Measurements from ENCODE around the gene RSF1. TPM values are rescaled to one million over a fixed set of nuclear protein-coding genes. Genes with fewer than 3 reads are reported as not detected.
"Not testable (repeated sequence)": the region's sequence is repeated elsewhere in the genome, so short reads cannot be mapped to it uniquely, and the experiment has no call there.

RSF1 gene
- total RNA-seq (100 to 1,000 TPM; 105 to 106 TPM), polyA plus RNA-seq (10 to 100 TPM; 13.0 to 51.5 TPM)

DNA sequence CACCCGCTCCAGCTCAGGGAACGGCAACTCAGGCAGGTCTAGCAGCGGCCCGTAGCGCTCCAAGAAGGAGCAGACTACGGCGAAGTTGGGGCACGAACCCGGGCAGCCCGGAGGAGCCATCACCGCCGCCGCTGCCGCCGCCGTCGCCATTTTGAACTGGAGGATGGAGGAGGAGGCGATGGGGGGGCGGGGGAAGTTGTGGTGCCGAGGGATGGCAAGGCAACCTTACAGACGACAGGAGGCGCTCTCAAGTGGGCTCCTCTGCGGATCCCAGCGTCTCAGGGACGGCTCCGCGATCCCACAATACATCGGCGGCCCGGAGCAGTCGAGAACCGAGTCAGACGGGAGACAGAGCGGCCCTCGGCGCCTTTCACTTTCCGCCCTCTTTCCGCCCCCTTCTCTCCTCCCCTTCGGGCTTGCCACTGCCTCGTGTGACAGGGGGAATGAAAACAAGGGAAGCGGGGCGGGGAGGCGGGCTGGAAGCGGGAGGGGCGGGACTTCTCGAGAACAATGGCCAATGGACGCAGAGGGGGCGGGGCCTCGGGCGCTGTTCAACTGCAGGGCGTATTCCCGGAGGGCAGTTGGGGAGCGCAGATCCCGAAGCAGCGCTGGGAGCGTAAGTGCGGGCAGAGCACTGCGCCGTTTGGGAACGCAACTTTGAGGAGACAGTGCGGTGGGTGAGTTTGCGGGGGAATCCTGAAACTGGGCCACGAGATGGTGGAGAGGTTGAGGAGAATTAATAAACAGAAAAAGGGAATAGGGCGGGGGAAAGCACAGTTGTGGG, at the start of gene RSF1, which contains the start of gene AAMDC:
Gene RSF1 (minus strand): TSS at position 158 of the 784 bp plus-strand sequence. CDS start 8 bp downstream, at position 150.
Gene AAMDC (plus strand): TSS at position 580 of the 784 bp plus-strand sequence. CDS start 21,353 bp downstream, outside the sequence.
- H3K9me3 Mint-ChIP-seq = no peaks in the 10 kb centered on the region
- no peaks in the 10 kb centered on the region for H3K27me3 Mint-ChIP-seq
- DNase-seq = peak; percentile 95 to 99 (median 98)
- H3K4me1 Mint-ChIP-seq = peaks cover 30 to 52% (median 39%) of the 10 kb centered on the region in 4 donors
- peak within 1 kb of the TSS; percentile 92 to 98 (median 96) for H3K27ac Mint-ChIP-seq
- CTCF ChIA-PET (ENCODE audit: partially characterized antibody) = interaction anchor here (1.1 to 1.9 kb wide), 3 partner anchors 14 to 174 kb away, joined by 3 to 7 read pairs (median 6); partner anchors contain the start of gene INTS4
- peaks cover 0 to 23% of the 10 kb centered on the region in 2 donors for H3K36me3 Mint-ChIP-seq
- Histone ChIP-seq H3K27ac (ENCODE audit: low read depth, low read length) (peak within 1 kb of the TSS; percentile 88), H3K4me1 (ENCODE audit: insufficient read depth, low read length) (peaks cover 45% of the 10 kb centered on the region), H3K4me3 (ENCODE audit: low read length in 2 of 2) (peak within 1 kb of the TSS; percentile 96 to 100), H3K27me3 (ENCODE audit: insufficient read depth, low read length) (no peaks in the 10 kb centered on the region), H3K36me3 (ENCODE audit: insufficient read depth, low read length) (no peaks in the 10 kb centered on the region), H3K9me3 (ENCODE audit: control insufficient read depth in 1 of 2, low read length in 2 of 2) (no peaks in the 10 kb centered on the region)
- POLR2A ChIA-PET (ENCODE audit: partially characterized antibody) = interaction anchor here (0.6 to 4.0 kb wide), 8 partner anchors 50 to 744 kb away, joined by 3 to 62 read pairs (median 5); partner anchors contain the start of genes ALG8, CLNS1A, GAB2 and INTS4
- intact Hi-C loops (cut with micrococcal nuclease) = loop anchor here (1.0 to 2.0 kb wide), 6 partner anchors 174 to 774 kb away; partner anchors contain the start of genes CLNS1A, INTS4, KCTD21 and NARS2
- peak within 1 kb of the TSS; percentile 98 to 100 (median 99) for H3K4me3 Mint-ChIP-seq

DNA sequence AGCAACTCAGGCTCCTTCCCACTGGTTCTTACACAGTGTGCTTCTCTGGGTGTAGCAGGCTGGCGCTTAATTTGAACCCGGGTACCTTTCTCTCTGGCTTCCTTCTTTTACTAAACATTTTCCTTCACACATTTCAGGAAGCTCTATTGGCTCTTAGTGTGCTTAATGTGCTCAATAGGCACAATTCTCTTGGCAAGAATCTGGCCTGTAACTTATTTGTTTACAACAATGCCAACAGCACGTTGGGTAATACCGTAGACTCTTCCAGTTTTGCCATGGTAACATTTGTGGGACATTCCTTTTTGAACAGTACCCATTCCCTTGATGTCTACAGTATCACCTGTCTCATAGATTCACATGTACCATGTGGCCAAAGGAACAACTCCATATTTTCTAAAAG, 48.2 kb upstream of the RSF1 start:
- CTCF ChIA-PET (ENCODE audit: partially characterized antibody) = no interaction called here

DNA sequence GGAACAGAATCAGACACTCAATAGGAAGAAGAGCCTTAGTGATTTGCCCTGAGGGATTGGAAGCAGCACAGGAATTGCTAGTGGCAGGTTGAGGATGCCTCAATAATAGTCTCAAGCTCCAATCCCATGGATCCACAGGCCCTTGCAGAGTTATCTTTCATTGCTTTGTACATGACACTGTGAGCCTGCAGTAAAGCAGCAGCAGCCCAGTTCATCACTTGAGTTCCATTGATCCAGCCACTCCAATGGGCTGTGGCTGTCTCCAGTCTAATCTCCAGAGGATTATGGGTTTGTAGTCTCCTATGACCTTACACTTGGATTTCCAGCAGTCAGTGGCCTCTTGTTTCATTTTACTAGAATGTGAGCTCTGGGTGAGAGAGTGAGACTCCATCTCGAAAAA, 45.8 kb upstream of the RSF1 start:
- Mint-ChIP-seq H3K4me1 (peaks cover 0 to 2% (median 0%) of the 10 kb centered on the region in 4 donors), H3K27me3 (no peaks in the 10 kb centered on the region), H3K4me3 (no peak overlapping the region), H3K36me3 (peaks cover 17 to 19% of the 10 kb centered on the region in 2 donors), H3K9me3 (no peaks in the 10 kb centered on the region), H3K27ac (peak overlapping the region in 2 of 7 donors; percentile 5 to 57)
- no peak for DNase-seq
- no peaks in the 10 kb centered on the region for H3K27me3 ChIP-seq (ENCODE audit: insufficient read depth, low read length)
- intact Hi-C loops (cut with micrococcal nuclease) = no loop called here
- H3K9me3 ChIP-seq (ENCODE audit: control insufficient read depth in 1 of 2, low read length in 2 of 2) = no peaks in the 10 kb centered on the region
- no peaks in the 10 kb centered on the region for H3K4me1 ChIP-seq (ENCODE audit: insufficient read depth, low read length)
- peaks cover 4% of the 10 kb centered on the region for H3K36me3 ChIP-seq (ENCODE audit: insufficient read depth, low read length)
- ChIA-PET POLR2A (ENCODE audit: partially characterized antibody) (no interaction called here), CTCF (ENCODE audit: partially characterized antibody) (no interaction called here)
- H3K4me3 ChIP-seq (ENCODE audit: low read length in 2 of 2) = no peak overlapping the region
- H3K27ac ChIP-seq (ENCODE audit: low read depth, low read length) = no peak overlapping the region

More for the DNA sequence above, 48.2 kb upstream of the RSF1 start:
- no peak overlapping the region for H3K4me3 ChIP-seq (ENCODE audit: low read length in 2 of 2)
- H3K4me3 Mint-ChIP-seq = no peak overlapping the region
- intact Hi-C loops (cut with micrococcal nuclease) = no loop called here
- peaks cover 0 to 2% (median 0%) of the 10 kb centered on the region in 4 donors for H3K4me1 Mint-ChIP-seq
- H3K9me3 Mint-ChIP-seq = no peaks in the 10 kb centered on the region
- no peak for DNase-seq
- peaks cover 4% of the 10 kb centered on the region for H3K36me3 ChIP-seq (ENCODE audit: insufficient read depth, low read length)
- H3K4me1 ChIP-seq (ENCODE audit: insufficient read depth, low read length) = no peaks in the 10 kb centered on the region
- H3K27ac ChIP-seq (ENCODE audit: low read depth, low read length) = no peak overlapping the region
- peak overlapping the region in 1 of 7 donors; percentile 77 for H3K27ac Mint-ChIP-seq
- peaks cover 26 to 32% of the 10 kb centered on the region in 2 donors for H3K36me3 Mint-ChIP-seq
- POLR2A ChIA-PET (ENCODE audit: partially characterized antibody) = no interaction called here
- no peaks in the 10 kb centered on the region for H3K27me3 Mint-ChIP-seq
- H3K27me3 ChIP-seq (ENCODE audit: insufficient read depth, low read length) = no peaks in the 10 kb centered on the region
- no peaks in the 10 kb centered on the region for H3K9me3 ChIP-seq (ENCODE audit: control insufficient read depth in 1 of 2, low read length in 2 of 2)

- no peaks in the 10 kb centered on the region for H3K9me3 ChIP-seq (ENCODE audit: control insufficient read depth in 1 of 2, low read length in 2 of 2)
- Mint-ChIP-seq H3K9me3 (no peaks in the 10 kb centered on the region), H3K4me1 (peaks cover 0 to 2% (median 0%) of the 10 kb centered on the region in 4 donors), H3K4me3 (no peak overlapping the region), H3K27me3 (no peaks in the 10 kb centered on the region), H3K36me3 (peaks cover 16 to 17% of the 10 kb centered on the region in 2 donors), H3K27ac (peak overlapping the region in 2 of 7 donors; percentile 57 to 67)
- no peak overlapping the region for H3K27ac ChIP-seq (ENCODE audit: low read depth, low read length)
- H3K4me3 ChIP-seq (ENCODE audit: low read length in 2 of 2) = no peak overlapping the region
- peaks cover 4% of the 10 kb centered on the region for H3K36me3 ChIP-seq (ENCODE audit: insufficient read depth, low read length)
- no peaks in the 10 kb centered on the region for H3K4me1 ChIP-seq (ENCODE audit: insufficient read depth, low read length)
- ChIA-PET CTCF (ENCODE audit: partially characterized antibody) (no interaction called here), POLR2A (ENCODE audit: partially characterized antibody) (no interaction called here)
- H3K27me3 ChIP-seq (ENCODE audit: insufficient read depth, low read length) = no peaks in the 10 kb centered on the region
- DNase-seq = no peak
- intact Hi-C loops (cut with micrococcal nuclease) = no loop called here
Observed at GRCh38 chr11:77865805-77866204, 45.3 kb upstream of the RSF1 start.

DNA sequence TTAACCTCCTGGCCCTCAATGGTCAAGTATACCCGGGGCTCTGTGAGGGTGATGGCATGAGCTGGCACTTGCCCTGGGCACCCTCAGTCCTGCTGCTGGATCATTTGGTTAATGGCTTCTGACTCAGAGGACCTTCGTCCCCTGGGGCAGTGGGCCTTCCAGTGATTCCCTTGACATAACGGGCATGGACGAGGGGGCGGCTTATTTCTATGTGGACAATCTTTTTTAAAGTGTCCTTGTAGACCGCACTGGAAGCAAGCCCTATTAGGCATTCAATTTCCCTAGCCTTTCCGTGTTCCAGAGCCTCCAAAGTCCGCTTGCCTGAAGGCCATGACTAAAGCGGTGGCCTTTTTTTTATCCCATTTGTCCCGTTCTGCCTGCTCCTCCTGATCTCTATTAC, 40.9 kb upstream of the RSF1 start:
- H3K4me3 Mint-ChIP-seq; H3K36me3 ChIP-seq (ENCODE audit: insufficient read depth, low read length); DNase-seq; H3K4me1 ChIP-seq (ENCODE audit: insufficient read depth, low read length); H3K4me1 Mint-ChIP-seq; H3K9me3 Mint-ChIP-seq; H3K27me3 ChIP-seq (ENCODE audit: insufficient read depth, low read length); H3K4me3 ChIP-seq (ENCODE audit: low read length in 2 of 2); H3K27ac Mint-ChIP-seq; intact Hi-C loops (cut with micrococcal nuclease); POLR2A ChIA-PET (ENCODE audit: partially characterized antibody); H3K9me3 ChIP-seq (ENCODE audit: control insufficient read depth in 1 of 2, low read length in 2 of 2); H3K27me3 Mint-ChIP-seq; H3K27ac ChIP-seq (ENCODE audit: low read depth, low read length); CTCF ChIA-PET (ENCODE audit: partially characterized antibody): not testable (repeated sequence)
- H3K36me3 Mint-ChIP-seq = peaks cover 22 to 26% of the 10 kb centered on the region in 2 donors

DNA sequence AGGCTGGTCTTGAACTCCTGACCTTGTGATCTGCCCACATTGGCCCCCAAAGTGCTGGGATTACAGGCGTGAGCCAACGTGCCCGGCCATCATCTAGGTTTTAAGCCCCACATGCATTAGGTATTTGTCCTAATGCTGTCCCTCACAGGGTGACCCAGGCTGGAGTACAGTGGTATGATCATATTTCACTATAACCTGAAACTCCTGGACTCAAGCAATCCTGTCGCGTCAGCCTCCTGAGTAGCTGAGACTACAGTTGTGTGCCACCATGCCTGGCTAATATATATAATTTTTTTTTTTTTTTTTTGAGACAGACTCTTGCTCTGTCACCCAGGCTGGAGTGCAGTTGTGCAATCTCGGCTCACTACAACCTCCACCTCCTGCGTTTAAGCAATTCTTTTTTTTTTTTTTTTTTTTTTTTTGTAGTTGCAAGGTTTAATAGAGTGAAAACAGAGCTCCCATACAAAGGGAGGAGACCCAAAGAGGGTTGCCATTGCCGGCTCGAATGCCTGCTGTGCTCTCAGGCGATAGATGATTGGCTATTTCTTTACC, 37.5 kb upstream of the RSF1 start:
- H3K4me3 ChIP-seq (ENCODE audit: low read length in 2 of 2); CTCF ChIA-PET (ENCODE audit: partially characterized antibody); H3K9me3 ChIP-seq (ENCODE audit: control insufficient read depth in 1 of 2, low read length in 2 of 2); DNase-seq; H3K27me3 ChIP-seq (ENCODE audit: insufficient read depth, low read length); H3K27ac ChIP-seq (ENCODE audit: low read depth, low read length); intact Hi-C loops (cut with micrococcal nuclease); H3K4me1 ChIP-seq (ENCODE audit: insufficient read depth, low read length); H3K36me3 ChIP-seq (ENCODE audit: insufficient read depth, low read length); POLR2A ChIA-PET (ENCODE audit: partially characterized antibody); H3K27ac Mint-ChIP-seq; H3K4me1 Mint-ChIP-seq; H3K4me3 Mint-ChIP-seq; H3K27me3 Mint-ChIP-seq: not testable (repeated sequence)
- peaks cover 39 to 41% of the 10 kb centered on the region in 2 donors for H3K36me3 Mint-ChIP-seq
- peaks cover 0 to 25% (median 15%) of the 10 kb centered on the region in 8 donors for H3K9me3 Mint-ChIP-seq

- H3K9me3 ChIP-seq (ENCODE audit: control insufficient read depth in 1 of 2, low read length in 2 of 2) = peaks cover 4 to 7% of the 10 kb centered on the region in 2 donors
- H3K4me3 ChIP-seq (ENCODE audit: low read length in 2 of 2) = no peak overlapping the region
- intact Hi-C loops (cut with micrococcal nuclease) = no loop called here
- no peak overlapping the region for H3K4me3 Mint-ChIP-seq
- ChIA-PET CTCF (ENCODE audit: partially characterized antibody) (no interaction called here), POLR2A (ENCODE audit: partially characterized antibody) (no interaction called here)
- no peaks in the 10 kb centered on the region for H3K36me3 ChIP-seq (ENCODE audit: insufficient read depth, low read length)
- DNase-seq = no peak
- H3K27me3 ChIP-seq (ENCODE audit: insufficient read depth, low read length) = no peaks in the 10 kb centered on the region
- H3K27ac ChIP-seq (ENCODE audit: low read depth, low read length) = no peak overlapping the region
- H3K9me3 Mint-ChIP-seq = peaks cover 0 to 26% (median 15%) of the 10 kb centered on the region in 8 donors
- no peaks in the 10 kb centered on the region for H3K27me3 Mint-ChIP-seq
- H3K27ac Mint-ChIP-seq = no peak overlapping the region
- H3K4me1 Mint-ChIP-seq = no peaks in the 10 kb centered on the region
- peaks cover 54 to 55% of the 10 kb centered on the region in 2 donors for H3K36me3 Mint-ChIP-seq
- H3K4me1 ChIP-seq (ENCODE audit: insufficient read depth, low read length) = no peaks in the 10 kb centered on the region
Observed at GRCh38 chr11:77854838-77855237, 34.3 kb upstream of the RSF1 start.

All from CD4-positive, alpha-beta memory T cell (primary cell).